K562 (cell line): Measurements from ENCODE around the gene HIPK1. TPM values are rescaled to one million over a fixed set of nuclear protein-coding genes. Genes with fewer than 3 reads are reported as not detected.

Experiments used
- CC2D1A ChIP-seq: fragments of 450-650 bp; IDR thresholded peaks from 2 replicates; pipeline ENCODE4 v1.6.1; 2017; ENCODE audit warnings: mild to moderate bottlenecking
- ETV5 ChIP-seq: sonication (generic); formaldehyde crosslinking; IDR thresholded peaks from 2 replicates; pipeline ENCODE4 v1.4.0; 2020; ENCODE audit warnings: low read depth, mild to moderate bottlenecking, missing genetic modification reagents
- FOXK2 ChIP-seq, 2 experiments: fragments of 450-650 bp; IDR thresholded peaks in 1 of 2; conservative IDR thresholded peaks in 1 of 2; 2 replicates each; pipeline ENCODE4 v1.6.1; 2016; ENCODE audit warnings: low read depth in 2 of 2, mild to moderate bottlenecking in 1 of 2
- FOXP1 ChIP-seq: sonication (generic); formaldehyde crosslinking; IDR thresholded peaks from 2 replicates; pipeline ENCODE4 v1.8.0; 2022; ENCODE audit warnings: mild to moderate bottlenecking, missing genetic modification reagents
- ILK ChIP-seq: fragments of 450-650 bp; IDR thresholded peaks from 2 replicates; pipeline ENCODE4 v1.6.1; 2016; ENCODE audit warnings: missing genetic modification characterization, low read depth, mild to moderate bottlenecking, missing compliant biosample characterization, moderate library complexity, borderline replicate concordance
- KAT7 ChIP-seq: sonication (generic); formaldehyde crosslinking; IDR thresholded peaks from 2 replicates; pipeline ENCODE4 v1.8.0; 2022; ENCODE audit warnings: missing genetic modification reagents, mild to moderate bottlenecking, borderline replicate concordance
- NRF1 ChIP-seq, 2 experiments: fragments of 450-650 bp; IDR thresholded peaks in 1 of 2; conservative IDR thresholded peaks in 1 of 2; 2 replicates each; pipeline ENCODE4 v1.6.1; 2014; ENCODE audit warnings: mild to moderate bottlenecking in 2 of 2
- PHTF2 ChIP-seq: fragments of 250-450 bp; sonication (Bioruptor Pico); IDR thresholded peaks from 2 replicates; pipeline ENCODE4 v1.5.0; 2021; ENCODE audit warnings: mild to moderate bottlenecking
- SAP30 ChIP-seq: fragments of 200-600 bp; sonication (generic); IDR thresholded peaks from 2 replicates; pipeline ENCODE4 v1.6.1; 2012; ENCODE audit warnings: borderline replicate concordance, low read depth, mild to moderate bottlenecking, moderate library complexity, low read length, control low read depth, inconsistent platforms; ENCODE audit not compliant: insufficient read depth, poor library complexity, severe bottlenecking
- SMC3 ChIP-seq: conservative IDR thresholded peaks from 2 replicates; pipeline ENCODE4 v1.6.1; 2011; ENCODE audit warnings: low read depth, low read length, improper control_type of control experiment; ENCODE audit not compliant: insufficient read depth
- ZSCAN29 ChIP-seq: fragments of 450-650 bp; IDR thresholded peaks from 2 replicates; pipeline ENCODE4 v1.6.1; 2017
- polyA plus RNA-seq, 8 experiments: library from polyadenylated mRNA; depleted of rRNA in 4 of 8; stranded (reverse) in 5 of 8; unstranded in 3 of 8; fragments of >200 nt; fragmentation: Nextera tagmentation in 2 of 8; fragmentation: Illumina TruSeq in 1 of 8; extraction: Ambion mirVana in 2 of 8; extraction: Trizol in 1 of 8; gene quantifications; 2 replicates each; pipeline versions ENCODE4 v1.2.1 to v1.2.3, GENCODE V29; 2011 to 2014; ENCODE audit warnings: inconsistent platforms in 1 of 8, missing spikeins in 1 of 8
- total RNA-seq, 7 experiments: library from RNA; depleted of rRNA in 6 of 7; stranded (reverse); fragments of >200 nt in 6 of 7; fragmentation: Illumina TruSeq in 2 of 7; extraction: Trizol in 2 of 7; gene quantifications; 2 replicates each; pipeline versions ENCODE4 v1.2.1 to v1.2.3, GENCODE V29; 2011 to 2021; ENCODE audit warnings: low replicate concordance in 1 of 7
- TF ChIP-seq, protein P1 (sequence below): fragments of 250-450 bp; sonication (Bioruptor Pico); IDR thresholded peaks from 2 replicates; pipeline ENCODE4 v1.4.0; 2020

HIPK1 gene
- total and polyA plus RNA-seq, 9 of the 15 experiments (the other 6 are each of a cell fraction or from before 2014, with no cell fraction given) = 10.0 to 57.9 (median 29.6) TPM

DNA sequence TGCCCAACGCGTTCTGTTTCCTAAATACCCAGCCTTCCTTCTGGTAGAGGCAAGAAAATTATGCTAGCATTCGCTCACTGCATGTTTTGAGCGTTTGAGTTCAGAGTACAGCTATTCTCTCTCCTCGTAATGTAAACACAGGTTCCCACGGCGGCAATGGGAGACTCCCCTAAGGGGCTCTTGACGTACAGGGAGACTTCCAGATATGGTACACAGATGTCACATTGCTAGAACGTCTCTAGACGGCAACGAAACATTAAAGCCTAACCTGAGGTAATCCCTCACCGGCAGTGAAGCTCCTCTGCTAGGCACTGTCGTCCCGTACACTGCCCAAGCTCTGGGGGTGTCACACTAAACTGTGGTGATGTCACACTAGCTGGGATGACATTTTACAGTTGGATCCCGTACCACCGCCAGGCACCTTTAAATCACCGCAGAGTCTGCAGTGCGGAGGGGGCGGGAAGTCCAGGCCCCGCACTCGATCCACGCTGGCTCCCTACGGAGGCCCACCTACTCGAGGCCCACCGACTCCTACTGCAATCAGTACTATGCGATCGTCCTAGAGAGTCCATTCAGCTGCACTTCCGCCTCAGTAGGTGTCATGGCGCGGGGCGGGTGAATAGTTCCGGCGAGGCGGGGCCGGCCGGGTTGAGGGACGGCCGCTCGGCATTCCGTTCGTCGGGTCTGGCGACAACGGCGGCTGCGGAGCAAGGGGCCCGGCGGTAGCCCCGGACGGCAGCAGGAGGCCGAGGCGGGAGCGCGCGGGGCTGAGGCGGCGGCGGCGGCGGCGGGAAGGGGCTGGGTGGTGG, at the start of gene HIPK1 (continued):
- TF ChIP-seq CC2D1A (peak; percentile 21; the same call in 1 of the 2 replicates), ETV5 (peak; percentile 94), FOXK2 (conservative IDR thresholded peaks at IDR 0.05 in 1 of 2, IDR thresholded peaks at IDR 0.05 in 1 of 2; ENCODE audit: low read depth in 2 of 2) (peak; percentile 90 to 97), ILK (tag) (no peak), SMC3 (0 out of 2 replicates have a peak, but pooled peaks have one; percentile 7), FOXP1 (peak; percentile 95), KAT7 (CRISPR knock-in tag) (peak; percentile 79; the same call in 1 of the 2 replicates), SAP30 (peak; percentile 96), ZSCAN29 (no peak), NRF1 (conservative IDR thresholded peaks at IDR 0.05 in 1 of 2, IDR thresholded peaks at IDR 0.05 in 1 of 2) (peak in 1 of 2 experiments; percentile 47; a peak in 2 of 4 replicates), PHTF2 (CRISPR knock-in tag) (no peak)
- TF ChIP-seq, protein P1, sequence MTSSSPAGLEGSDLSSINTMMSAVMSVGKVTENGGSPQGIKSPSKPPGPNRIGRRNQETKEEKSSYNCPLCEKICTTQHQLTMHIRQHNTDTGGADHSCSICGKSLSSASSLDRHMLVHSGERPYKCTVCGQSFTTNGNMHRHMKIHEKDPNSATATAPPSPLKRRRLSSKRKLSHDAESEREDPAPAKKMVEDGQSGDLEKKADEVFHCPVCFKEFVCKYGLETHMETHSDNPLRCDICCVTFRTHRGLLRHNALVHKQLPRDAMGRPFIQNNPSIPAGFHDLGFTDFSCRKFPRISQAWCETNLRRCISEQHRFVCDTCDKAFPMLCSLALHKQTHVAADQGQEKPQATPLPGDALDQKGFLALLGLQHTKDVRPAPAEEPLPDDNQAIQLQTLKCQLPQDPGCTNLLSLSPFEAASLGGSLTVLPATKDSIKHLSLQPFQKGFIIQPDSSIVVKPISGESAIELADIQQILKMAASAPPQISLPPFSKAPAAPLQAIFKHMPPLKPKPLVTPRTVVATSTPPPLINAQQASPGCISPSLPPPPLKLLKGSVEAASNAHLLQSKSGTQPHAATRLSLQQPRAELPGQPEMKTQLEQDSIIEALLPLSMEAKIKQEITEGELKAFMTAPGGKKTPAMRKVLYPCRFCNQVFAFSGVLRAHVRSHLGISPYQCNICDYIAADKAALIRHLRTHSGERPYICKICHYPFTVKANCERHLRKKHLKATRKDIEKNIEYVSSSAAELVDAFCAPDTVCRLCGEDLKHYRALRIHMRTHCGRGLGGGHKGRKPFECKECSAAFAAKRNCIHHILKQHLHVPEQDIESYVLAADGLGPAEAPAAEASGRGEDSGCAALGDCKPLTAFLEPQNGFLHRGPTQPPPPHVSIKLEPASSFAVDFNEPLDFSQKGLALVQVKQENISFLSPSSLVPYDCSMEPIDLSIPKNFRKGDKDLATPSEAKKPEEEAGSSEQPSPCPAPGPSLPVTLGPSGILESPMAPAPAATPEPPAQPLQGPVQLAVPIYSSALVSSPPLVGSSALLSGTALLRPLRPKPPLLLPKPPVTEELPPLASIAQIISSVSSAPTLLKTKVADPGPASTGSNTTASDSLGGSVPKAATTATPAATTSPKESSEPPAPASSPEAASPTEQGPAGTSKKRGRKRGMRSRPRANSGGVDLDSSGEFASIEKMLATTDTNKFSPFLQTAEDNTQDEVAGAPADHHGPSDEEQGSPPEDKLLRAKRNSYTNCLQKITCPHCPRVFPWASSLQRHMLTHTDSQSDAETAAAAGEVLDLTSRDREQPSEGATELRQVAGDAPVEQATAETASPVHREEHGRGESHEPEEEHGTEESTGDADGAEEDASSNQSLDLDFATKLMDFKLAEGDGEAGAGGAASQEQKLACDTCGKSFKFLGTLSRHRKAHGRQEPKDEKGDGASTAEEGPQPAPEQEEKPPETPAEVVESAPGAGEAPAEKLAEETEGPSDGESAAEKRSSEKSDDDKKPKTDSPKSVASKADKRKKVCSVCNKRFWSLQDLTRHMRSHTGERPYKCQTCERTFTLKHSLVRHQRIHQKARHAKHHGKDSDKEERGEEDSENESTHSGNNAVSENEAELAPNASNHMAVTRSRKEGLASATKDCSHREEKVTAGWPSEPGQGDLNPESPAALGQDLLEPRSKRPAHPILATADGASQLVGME (CRISPR knock-in tag) = peak; percentile 56; the same call in 1 of the 2 replicates
